K562 (cell line): ENCODE measurements around the gene GPSM3. TPM values are rescaled to one million over a fixed set of nuclear protein-coding genes. Genes with fewer than 3 reads are reported as not detected.

Source experiments
- ARID3B ChIP-seq: fragments of 250-450 bp; sonication (Bioruptor Pico); IDR thresholded peaks from 2 replicates; pipeline ENCODE4 v1.4.0; 2020; ENCODE audit warnings: borderline replicate concordance
- ASH1L ChIP-seq: fragments of 450-650 bp; IDR thresholded peaks from 2 replicates; pipeline ENCODE4 v1.6.1; 2018; ENCODE audit warnings: borderline replicate concordance, mild to moderate bottlenecking, low read depth; ENCODE audit not compliant: partially characterized antibody
- BDP1 ChIP-seq: IDR thresholded peaks from 3 replicates; pipeline ENCODE4 v1.6.1; 2011; ENCODE audit not compliant: insufficient read length, insufficient read depth
- CTCF ChIP-seq, 3 experiments: IDR thresholded peaks in 2 of 3; conservative IDR thresholded peaks in 1 of 3; 2 replicates each; pipeline ENCODE4 v1.5.1; 2011 to 2012; ENCODE audit warnings: low read length in 3 of 3, mild to moderate bottlenecking in 3 of 3, control low read depth in 2 of 3, improper control_type of control experiment in 1 of 3, inconsistent platforms in 1 of 3, low read depth in 1 of 3, mixed read lengths in 1 of 3, moderate library complexity in 1 of 3; ENCODE audit not compliant: insufficient read depth in 2 of 3
- E2F5 ChIP-seq: sonication (generic); formaldehyde crosslinking; IDR thresholded peaks from 2 replicates; pipeline ENCODE4 v1.8.0; 2022; ENCODE audit warnings: mild to moderate bottlenecking, missing genetic modification reagents
- GABPA ChIP-seq: fragments of 200-800 bp; sonication (Bioruptor generic); conservative IDR thresholded peaks from 2 replicates; pipeline ENCODE4 v1.6.1; 2016; ENCODE audit warnings: low read depth, missing genetic modification characterization, missing compliant biosample characterization
- GATAD2B ChIP-seq: fragments of 450-650 bp; IDR thresholded peaks from 2 replicates; pipeline ENCODE4 v1.6.1; 2017; ENCODE audit warnings: mild to moderate bottlenecking, borderline replicate concordance
- SIN3A ChIP-seq, 2 experiments: fragments of 150-350 bp in 1 of 2; IDR thresholded peaks; 2 replicates each; pipeline ENCODE4 v1.6.1; 2011 to 2016; ENCODE audit warnings: borderline replicate concordance in 2 of 2, low read depth in 2 of 2, low read length in 2 of 2, mild to moderate bottlenecking in 2 of 2, moderate library complexity in 2 of 2; ENCODE audit not compliant: control insufficient read depth in 1 of 2
- SPI1 ChIP-seq: IDR thresholded peaks from 2 replicates; pipeline ENCODE4 v1.6.1; 2011; ENCODE audit warnings: low read depth, low read length, control low read depth, borderline replicate concordance
- TAL1 ChIP-seq: fragments of 450-650 bp; IDR thresholded peaks from 2 replicates; pipeline ENCODE4 v1.6.1; 2016; ENCODE audit warnings: mild to moderate bottlenecking
- TCF15 ChIP-seq: fragments of 250-450 bp; sonication (Bioruptor Pico); IDR thresholded peaks from 2 replicates; pipeline ENCODE4 v1.8.0; 2022; ENCODE audit warnings: moderate library complexity, mild to moderate bottlenecking, inconsistent platforms
- USF1 ChIP-seq: sonication (generic); formaldehyde crosslinking; IDR thresholded peaks from 2 replicates; pipeline ENCODE4 v1.9.0; 2022; ENCODE audit warnings: mild to moderate bottlenecking, missing genetic modification reagents
- ZMIZ1 ChIP-seq, 2 experiments: fragments of 150-350 bp in 1 of 2; IDR thresholded peaks; 2 replicates each; pipeline ENCODE4 v1.6.1; 2012 to 2016; ENCODE audit warnings: low read depth in 2 of 2, low read length in 2 of 2, mild to moderate bottlenecking in 1 of 2, moderate library complexity in 1 of 2
- ZNF431 ChIP-seq: sonication (generic); formaldehyde crosslinking; IDR thresholded peaks from 2 replicates; pipeline ENCODE4 v1.8.0; 2022; ENCODE audit warnings: mild to moderate bottlenecking, missing genetic modification reagents
- ZNF76 ChIP-seq: fragments of 250-450 bp; sonication (Bioruptor Pico); IDR thresholded peaks from 2 replicates; pipeline ENCODE4 v1.4.0; 2020; ENCODE audit warnings: mild to moderate bottlenecking, moderate library complexity, borderline replicate concordance
- polyA plus RNA-seq, 8 experiments: library from polyadenylated mRNA; depleted of rRNA in 4 of 8; stranded (reverse) in 5 of 8; unstranded in 3 of 8; fragments of >200 nt; fragmentation: Nextera tagmentation in 2 of 8; fragmentation: Illumina TruSeq in 1 of 8; extraction: Ambion mirVana in 2 of 8; extraction: Trizol in 1 of 8; gene quantifications; 2 replicates each; pipeline versions ENCODE4 v1.2.1 to v1.2.3, GENCODE V29; 2011 to 2014; ENCODE audit warnings: inconsistent platforms in 1 of 8, missing spikeins in 1 of 8
- total RNA-seq, 7 experiments: library from RNA; depleted of rRNA in 6 of 7; stranded (reverse); fragments of >200 nt in 6 of 7; fragmentation: Illumina TruSeq in 2 of 7; extraction: Trizol in 2 of 7; gene quantifications; 2 replicates each; pipeline versions ENCODE4 v1.2.1 to v1.2.3, GENCODE V29; 2011 to 2021; ENCODE audit warnings: low replicate concordance in 1 of 7

The GPSM3 gene
- total and polyA plus RNA-seq, 9 of the 15 experiments (the other 6 are each of a cell fraction or from before 2014, with no cell fraction given) = 5.3 to 42.6 (median 24.4) TPM

- TF ChIP-seq CTCF (IDR thresholded peaks at IDR 0.05 in 2 of 3, conservative IDR thresholded peaks at IDR 0.05 in 1 of 3; ENCODE audit: insufficient read depth in 2 of 3, low read depth in 1 of 3, low read length in 3 of 3) = peak; percentile 36 to 47 (median 40); a peak in 4 of 6 replicates
- peak; percentile 62 for TF ChIP-seq ZNF431
- peak; percentile 71 for TF ChIP-seq ASH1L
- TF ChIP-seq TAL1 = 0 out of 2 replicates have a peak, but pooled peaks have one; percentile 2
- peak in 1 of 2 experiments; percentile 9; a peak in 1 of 4 replicates for TF ChIP-seq ZMIZ1 (IDR thresholded peaks at IDR 0.05; ENCODE audit: low read depth in 2 of 2, low read length in 2 of 2)
- no peak for TF ChIP-seq ZNF76 (CRISPR knock-in tag)
- peak; percentile 29; the same call in 1 of the 2 replicates for TF ChIP-seq SPI1
- TF ChIP-seq SIN3A (IDR thresholded peaks at IDR 0.05; ENCODE audit: borderline replicate concordance in 2 of 2, control insufficient read depth in 1 of 2, low read depth in 2 of 2, low read length in 2 of 2) = peak; percentile 83 to 91; a peak in 3 of 4 replicates
- TF ChIP-seq GATAD2B = peak; percentile 48; the same call in 1 of the 2 replicates
- TF ChIP-seq E2F5 = peak; percentile 63; the same call in 1 of the 2 replicates
- no peak for TF ChIP-seq TCF15 (CRISPR knock-in tag)
- TF ChIP-seq BDP1 = no peak
- no peak for TF ChIP-seq USF1 (CRISPR knock-in tag)
- peak; percentile 94 for TF ChIP-seq GABPA (tag)
- no peak for TF ChIP-seq ARID3B (CRISPR knock-in tag)
These were observed 38.6 kb downstream of the GPSM3 start, which contains the start of gene PPT2 (continued) for GRCh38 chr6:32153564-32154513.
